Umbilical cord (tissue), 2 donors: ENCODE results near the gene DAPK1. TPM values are rescaled to one million over a fixed set of nuclear protein-coding genes. Genes with fewer than 3 reads are reported as not detected.
A peak's percentile ranks its signal among the peaks of the same experiment; 100 is the strongest.

Source experiments
- DNase-seq: peaks from one replicate; pipeline ENCODE4 v3.0.0-alpha.2; 2015; ENCODE audit warnings: low spot score
- total RNA-seq: library from RNA; depleted of rRNA; stranded (reverse); fragments of >200 nt; gene quantifications from one replicate; pipeline ENCODE4 v1.2.3, GENCODE V29; 2014; ENCODE audit warnings: low replicate concordance; ENCODE audit not compliant: insufficient read depth

Gene DAPK1
- total RNA-seq, 1 donor from 2014 or later = 77.0 TPM

DNA sequence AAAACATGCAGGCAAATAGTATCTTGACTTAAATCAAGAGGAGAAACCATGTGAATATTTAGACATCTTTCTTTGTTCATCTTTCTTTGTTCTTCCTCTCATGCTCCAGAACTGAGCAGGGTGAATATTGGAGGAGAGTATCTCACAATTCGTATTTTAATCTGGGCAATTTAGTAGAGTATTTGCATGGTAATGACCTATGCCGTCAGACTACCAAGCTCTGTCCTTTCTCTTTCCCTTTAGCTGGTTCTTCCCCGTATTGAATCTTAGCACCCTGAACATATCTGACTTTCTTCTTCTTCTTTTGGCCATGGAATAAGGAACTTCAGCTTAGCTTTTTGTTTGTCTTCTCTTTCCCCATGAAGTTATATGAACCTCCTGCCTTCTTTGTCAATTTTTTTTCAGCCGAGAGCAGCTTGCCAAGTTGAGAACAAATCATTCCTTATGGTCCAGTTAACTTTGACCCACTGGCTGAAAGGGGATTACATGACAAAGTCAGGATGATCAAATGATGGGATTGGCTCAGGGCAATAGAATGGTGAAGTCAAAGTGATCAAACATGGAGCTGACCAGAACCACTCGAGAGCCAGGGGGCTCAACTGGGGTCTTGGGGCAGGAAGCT, 95.8 kb downstream of the DAPK1 start:
- DNase-seq = no peak

DNA sequence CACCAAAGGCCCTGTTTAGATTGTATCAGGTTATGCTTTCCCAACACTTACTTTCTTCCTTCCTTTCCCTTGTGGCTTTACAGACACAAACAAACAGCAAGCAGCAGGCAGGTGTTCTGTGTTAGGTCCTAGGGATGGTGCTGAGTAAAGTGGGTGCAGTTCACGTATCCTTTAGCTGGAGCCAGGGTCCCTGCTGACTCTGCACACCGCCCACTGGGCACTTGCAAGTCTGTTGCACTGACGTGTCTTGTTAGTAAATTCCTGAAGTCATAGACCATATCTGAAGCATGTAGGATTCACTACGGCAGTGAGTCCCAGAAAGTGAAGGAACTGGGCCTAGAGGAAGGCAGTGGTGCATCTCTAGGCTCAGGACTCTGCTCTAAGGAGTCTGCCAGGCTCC, 96.5 kb downstream of the DAPK1 start:
- DNase-seq = peak; percentile 59

DNA sequence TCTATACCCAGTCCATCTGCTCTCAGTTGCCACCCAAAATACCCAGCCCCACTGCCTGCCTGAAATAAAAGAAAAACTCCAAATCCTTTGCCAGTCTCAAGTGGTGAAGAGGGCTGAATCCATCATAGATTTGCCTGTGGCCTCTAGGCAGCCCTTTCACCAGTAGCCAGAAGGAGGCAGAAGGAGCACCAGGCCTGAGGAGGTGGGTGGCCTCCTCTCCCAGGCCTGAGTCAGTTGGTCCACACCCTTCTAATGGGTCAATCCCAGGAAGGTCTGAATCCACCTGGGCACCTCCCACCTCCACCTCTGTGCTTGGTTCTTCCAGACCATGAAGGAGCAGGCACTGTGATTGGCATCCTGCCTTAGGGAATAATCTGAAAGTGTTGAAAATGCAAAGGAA, 97.0 kb downstream of the DAPK1 start:
- no peak for DNase-seq

DNA sequence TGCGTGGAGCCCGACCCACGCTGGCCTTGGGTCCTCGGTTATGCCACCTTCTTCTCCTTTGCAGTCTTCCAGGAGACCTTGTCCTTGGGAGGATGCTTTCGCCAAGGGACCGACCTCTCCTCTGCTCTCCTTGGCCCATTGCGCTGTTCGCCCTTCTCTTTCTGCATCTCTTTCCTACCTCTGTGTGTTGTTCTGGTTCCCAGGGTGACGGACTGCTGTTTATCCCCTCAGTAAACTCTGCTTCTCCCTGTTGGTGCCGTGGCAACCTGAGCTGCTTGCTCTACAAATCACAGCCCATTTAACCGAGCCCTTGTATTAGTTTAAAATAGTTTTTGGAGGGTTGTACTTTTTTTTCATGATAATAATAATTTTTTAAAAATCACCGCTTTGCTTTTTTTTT, 97.9 kb downstream of the DAPK1 start:
- no peak for DNase-seq

DNA sequence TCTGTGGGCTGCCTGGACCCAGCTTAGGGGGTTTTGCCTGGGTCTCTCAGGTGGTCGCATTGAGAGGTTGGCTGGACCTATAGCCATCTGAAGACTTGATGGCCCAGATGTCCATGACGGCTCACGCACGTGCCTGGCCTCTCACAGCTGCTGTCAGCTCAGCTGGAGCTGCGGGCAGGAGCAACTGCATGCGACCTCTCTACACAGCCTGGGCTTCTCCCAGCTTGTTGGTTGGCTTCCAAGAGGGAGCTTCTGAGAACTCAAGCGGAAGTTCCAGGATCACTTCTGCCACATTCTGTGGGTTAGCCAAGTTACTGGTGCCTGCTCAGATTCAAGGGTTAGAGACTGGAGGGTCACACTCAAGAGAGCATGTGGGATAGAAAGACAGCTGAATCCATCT, 99.2 kb downstream of the DAPK1 start:
- DNase-seq = peak; percentile 88

DNA sequence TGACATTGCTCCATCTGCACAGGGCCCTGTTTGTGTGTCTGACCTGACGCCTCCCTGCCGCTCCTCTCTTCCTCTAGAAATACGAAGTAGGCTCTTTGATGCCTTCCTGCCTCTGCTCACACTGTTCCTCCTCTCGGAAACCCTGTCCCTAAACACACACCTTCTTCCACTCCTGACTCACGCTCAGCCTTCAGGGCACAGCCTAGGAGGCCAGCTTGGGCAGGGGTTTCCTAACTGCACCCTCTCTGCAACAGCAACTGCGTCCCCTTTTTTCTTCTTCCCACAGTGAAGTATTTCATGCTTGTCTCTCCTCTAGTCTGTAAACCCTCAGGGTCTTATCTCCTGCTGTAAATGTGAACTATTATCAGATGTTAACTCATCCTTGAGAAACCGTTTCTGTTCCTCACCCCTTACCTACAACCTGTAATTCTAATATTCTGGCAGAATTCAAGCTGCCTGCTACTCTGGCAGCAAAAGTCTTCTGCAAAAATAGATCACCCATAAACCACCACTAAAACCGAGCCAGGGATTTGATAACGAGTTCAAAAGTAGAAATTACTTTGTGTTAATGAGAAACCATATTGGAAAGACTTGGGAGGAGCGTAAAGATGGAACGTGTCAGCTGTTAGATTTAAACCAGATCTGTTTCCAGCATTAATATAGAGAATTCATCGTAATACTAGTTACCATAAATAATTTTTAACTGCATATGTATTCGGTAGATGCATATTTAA, 100.2 kb downstream of the DAPK1 start:
- DNase-seq = peak; percentile 97

DNA sequence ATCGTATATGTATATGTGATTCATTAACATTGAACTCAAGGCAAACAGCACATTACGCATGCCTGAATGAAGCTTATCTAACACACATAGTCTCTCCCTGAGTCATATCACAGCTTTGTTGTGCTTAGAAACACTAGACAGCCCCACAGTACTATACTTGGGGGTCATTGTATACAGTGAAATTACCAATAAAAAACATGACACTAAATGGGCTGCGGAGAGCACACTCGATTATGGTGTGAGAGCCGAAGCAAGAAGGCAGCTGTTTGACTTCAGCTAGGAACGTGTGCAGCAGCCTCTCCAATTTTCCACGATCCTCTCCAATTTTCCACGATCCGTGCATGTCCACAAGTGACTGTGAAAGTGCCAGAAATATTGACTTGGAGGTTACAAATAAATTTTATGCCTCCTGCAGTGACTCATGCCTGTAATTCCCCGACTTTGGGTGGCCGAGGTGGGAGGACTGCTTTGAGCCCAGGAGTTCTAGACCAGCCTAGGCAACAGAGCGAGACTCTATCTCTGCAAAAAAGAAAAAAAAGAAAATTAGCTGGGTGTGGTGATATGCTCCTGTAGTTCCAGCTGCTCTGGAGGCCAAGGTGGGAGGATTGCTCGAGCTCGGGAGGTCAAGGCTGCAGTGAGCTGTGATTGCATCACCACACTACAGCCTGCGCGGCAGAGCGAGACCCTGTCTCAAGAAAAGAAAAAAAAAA, 102.4 kb downstream of the DAPK1 start:
- DNase-seq = peak; percentile 92

DNA sequence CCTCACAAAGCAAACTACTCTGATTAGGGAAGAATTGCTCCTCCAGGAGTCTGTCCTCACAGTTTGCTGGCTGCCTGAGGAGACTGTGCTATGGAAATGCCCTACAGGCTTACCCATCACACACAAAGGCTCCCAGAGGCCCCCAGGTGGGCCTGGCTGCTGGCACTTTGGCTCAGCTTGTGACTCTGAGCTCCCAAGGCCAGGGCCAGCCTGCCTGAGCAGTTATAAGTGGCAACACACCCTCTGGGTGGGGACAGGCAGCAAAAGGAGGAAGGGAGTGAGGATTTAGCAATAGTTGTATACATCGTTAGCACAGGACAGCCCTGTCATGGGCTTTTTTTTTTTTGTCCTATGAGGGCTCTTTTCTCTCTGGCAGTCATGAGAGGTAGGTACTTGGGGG, 103.5 kb downstream of the DAPK1 start:
- no peak for DNase-seq

DNA sequence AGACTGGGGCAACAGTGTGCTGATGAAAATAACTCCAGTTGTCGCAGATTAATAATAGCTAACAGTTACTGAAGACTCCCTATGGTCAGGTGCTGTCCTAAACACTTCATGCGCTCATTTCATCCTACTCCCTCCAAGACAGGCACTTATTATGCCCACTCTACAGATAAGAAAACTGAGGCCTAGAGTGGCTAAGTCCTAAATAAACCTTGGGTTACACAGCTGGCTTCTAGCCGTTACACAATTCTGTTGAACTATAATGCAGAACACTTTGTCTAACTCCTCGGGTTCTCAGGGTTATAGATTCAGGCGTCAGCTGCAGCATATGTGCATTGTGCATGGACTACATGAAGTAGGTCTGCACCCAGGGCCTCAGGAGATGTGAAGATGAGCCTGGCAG, 103.9 kb downstream of the DAPK1 start:
- no peak for DNase-seq

DNA sequence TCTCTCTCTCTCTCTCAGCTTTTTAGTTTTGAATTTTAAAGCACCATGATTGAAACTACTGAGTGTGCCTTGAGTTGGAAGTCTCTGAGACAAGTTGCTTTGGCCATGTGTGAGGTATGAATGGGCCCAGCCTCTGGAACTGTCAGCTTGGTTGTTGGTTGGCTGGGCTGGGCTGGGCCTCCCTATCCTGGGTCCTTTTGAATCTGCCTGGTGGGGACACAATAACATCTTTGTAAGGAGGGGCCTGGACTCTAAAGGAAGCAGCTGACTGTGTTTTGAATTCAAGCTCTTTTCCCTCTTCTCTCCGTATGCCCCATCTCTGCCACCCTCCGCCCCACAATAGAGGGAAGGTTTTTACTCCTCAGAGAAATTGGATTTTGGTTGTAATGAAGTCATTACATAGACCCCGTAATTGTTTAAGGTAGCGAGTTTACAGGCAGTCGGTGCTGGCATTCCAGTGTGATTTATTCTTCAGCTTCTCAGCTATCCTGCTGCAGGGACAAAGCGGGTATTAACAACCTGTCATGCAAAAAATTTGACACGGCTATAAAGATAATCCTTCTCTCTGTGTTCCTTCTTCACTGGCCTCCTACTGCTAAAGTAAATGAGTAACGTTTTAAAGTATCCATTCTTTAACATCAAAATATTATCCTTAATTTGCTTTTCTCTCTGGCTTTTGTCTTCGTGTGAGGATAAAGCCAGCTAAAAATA, 105.4 kb downstream of the DAPK1 start:
- DNase-seq = no peak

DNA sequence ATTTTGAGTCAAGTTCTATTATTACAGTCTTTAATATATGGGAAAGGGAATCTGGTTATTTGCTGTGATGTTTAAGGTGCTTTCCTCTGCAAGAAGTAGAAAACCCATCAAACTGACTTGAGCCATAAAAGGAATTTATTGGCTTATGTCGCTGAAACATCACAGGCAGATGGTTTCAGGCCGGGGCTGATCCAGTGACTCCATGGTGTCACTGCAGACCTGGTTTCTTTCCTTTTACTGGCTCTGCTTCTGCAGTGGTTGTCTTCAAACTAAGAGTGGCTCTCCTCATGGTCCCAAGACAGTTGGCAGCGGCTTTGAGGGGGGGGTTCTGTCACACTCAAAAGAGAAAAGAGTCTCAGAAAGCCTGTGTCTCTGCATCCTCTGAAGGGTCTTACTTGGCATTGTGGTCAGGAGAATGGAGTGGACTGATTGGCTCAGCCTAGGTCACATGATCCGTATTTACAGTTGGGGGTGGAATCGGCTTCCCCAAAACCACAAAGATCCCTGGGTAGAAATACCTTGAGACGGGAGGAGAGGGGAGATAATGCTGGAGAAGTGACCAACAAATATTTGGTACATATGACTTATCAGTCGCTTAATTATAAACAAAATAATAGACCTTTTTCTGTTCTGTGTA, 106.3 kb downstream of the DAPK1 start:
- DNase-seq = no peak

DNA sequence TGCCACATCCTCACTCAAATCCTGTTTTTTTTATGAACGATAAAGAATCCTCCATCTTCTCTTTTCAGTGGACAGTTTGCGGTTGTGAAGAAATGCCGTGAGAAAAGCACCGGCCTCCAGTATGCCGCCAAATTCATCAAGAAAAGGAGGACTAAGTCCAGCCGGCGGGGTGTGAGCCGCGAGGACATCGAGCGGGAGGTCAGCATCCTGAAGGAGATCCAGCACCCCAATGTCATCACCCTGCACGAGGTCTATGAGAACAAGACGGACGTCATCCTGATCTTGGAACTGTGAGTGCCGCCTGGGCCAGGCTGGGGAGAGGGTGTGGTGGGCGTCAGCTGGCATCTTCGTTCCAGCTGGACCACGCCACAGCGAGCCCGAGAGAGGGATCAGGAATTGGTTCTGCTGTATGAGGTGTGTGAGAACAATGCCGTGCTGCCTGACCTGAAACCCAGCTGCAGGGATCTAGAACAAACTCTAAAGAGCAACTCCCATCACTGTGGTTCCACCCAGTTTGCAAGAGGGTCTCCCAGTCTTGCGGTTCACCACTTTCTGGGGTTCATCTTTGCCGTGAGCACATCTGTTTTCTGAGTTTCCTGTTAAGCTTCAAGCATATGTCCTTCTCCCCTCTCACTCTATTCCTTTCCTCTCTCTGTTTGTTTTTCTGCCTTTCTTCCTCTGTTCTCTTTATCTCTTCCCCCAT, 107.4 kb downstream of the DAPK1 start:
- no peak for DNase-seq

DNA sequence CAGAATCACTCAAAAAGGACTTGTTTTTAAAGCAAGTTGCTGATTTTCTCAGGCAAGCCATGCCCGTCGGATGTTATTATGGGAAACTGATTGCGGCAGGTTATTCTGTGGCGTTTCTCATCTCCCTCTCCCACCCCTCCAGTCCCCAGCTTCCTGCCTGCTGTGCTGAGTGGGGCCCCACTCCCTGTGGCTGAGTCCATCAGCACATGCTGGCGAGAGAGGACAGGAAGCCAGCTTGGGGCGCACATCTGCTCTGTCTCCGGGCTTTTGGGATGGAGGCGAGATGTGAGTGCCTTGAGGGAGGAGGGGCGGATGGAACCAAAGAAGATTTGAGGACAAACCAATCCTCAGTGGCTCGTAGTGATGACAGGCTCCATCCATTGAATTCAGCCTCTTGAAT, 108.0 kb downstream of the DAPK1 start:
- DNase-seq = peak; percentile 52

DNA sequence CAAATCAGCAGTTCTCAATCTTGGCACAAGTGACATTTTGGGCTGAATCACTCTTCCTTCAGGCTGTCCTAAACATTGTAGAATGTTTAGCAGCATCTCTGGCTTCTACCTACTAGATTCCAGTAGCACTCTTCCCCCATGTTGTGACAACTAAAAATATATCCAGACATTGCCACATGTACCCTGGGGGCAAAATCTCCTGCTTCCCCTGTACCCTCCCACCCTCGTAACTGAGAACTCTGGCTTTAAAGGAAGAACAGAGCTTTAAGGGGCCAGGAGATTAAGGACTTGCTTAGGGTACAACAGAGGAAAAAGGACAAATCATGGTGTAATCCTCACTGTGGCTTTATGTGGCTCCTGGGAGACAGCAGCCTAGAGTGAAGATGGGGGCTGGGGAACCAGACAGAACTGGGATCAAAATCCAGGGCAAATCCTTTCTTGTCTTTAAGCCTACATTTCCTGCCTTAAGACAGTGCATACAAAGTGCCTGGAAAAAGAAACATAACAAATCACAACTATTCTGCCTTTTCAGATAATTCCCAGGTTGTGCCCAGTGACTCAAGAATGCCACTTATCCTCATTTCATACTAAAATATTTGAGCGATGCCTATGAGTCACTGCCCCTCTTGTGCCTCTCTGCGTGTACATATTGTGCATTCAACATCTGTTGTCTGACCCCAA, 109.3 kb downstream of the DAPK1 start:
- DNase-seq = peak; percentile 82

DNA sequence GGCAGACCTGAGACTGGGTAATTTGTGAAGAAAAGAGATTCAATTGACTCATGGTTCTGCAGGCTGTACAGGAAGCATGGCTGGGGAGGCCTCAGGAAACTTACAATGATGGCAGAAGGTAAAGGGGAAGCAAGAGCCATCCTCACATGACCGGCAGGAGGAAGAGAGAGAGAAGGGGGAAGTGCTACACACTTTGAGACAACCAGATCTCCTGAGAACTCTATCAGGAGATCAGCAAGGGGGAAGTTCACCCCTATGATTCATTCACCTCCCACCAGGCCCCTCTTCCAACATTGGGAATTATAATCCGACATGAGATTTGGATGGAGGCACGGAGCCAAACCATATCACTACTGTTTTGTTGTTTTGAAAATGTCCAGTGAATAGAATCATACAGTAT, 110.2 kb downstream of the DAPK1 start:
- peak; percentile 42 for DNase-seq

DNA sequence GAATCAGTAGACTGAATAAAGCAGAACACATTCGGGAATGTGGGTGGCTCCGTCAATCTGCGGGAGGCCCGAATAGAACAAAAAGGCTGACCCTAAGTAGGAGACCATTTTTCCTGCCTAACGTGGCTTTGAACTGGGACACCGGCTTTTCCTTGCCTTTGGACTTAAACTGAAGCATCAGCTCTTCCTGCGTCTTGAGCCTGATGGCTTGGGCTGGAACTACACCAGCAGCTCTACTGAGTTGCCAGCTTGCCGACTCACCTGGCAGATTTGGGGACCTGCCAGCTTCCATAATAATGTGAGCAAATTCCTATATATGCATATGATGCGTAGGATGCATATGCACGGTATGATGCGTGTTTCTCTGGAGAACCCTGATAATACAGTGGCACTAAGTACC, 111.3 kb downstream of the DAPK1 start:
- DNase-seq = no peak

DNA sequence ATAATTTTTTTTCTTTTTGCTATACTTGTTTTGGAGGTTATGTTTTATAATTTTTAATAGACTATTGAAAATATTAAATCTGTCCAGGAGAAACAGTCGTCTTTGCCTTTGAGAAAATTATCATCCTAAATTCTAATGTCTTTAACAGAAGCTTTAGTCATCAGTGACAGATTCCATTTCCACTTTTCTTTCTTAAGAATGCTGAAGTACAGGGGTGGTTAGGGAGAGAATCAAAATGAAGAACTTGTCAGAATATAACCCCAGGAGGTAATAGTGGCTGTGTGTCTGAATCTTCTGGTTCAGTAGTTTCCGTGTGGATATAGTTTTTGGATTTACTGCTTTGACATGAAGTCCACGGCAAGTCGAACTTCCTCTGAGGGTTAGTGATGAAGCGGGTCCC, 111.8 kb downstream of the DAPK1 start:
- no peak for DNase-seq

DNA sequence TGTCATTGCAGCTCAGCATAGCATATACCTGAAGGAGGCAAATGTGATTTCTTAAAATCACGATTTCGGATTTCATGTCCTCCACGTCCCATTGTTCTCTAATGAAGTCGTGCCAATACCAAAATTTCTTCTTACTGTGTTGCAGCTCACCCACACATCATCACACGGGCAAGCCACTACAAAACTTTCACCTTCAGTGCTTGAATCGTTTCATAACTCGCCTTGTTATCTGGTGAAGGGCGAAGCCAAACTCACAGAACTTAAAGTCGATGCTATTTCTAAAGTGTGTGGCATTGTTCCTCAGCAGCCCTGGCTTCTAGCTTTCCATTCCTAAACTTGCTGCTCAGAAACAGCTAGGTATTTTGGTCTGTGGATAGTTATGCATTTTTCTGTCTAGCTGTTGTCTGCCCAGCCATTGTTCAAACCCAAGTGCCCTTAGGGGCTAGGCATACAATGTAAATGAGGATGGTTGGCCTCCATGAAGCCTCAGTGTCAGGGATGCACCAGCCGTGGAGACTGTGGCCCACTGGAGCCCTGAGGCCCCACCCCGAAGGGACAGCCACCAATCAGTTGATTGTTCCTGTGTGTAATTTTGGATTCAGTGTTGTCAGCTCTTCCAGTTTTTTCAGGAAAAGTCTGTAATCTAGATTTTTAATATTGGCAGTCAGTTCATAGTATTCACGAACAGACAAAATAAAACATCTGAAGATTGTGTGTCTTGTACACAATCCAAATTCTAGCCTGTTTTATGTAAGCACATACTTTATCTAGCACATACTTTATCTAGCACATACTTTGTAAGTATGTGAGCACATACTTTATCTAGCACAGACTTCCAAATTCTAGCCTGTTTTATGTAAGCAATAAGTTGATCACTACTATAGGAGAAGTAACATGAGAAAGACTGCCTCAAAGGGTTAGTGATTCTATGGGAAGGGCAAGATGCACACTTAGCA, 112.8 kb downstream of the DAPK1 start:
- DNase-seq = peak; percentile 82

DNA sequence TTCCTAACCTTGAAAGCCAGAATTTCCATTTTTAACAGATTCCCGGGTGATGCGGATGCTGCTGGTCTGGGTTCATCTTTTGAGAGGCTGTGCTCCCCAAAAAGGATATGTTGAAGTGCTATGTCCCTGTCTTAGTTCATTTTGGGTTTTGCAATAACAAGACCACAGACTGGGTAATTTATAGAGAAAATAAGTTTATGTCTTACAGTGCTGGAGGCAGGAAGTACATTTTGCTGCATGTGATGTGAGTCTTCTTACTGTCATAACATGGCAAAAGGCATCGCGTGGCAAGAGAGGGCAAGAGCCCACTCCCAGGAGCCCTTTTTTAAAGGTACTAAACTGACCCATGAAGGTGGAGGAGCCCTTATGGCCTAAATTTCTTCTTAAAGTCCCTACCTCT, 114.1 kb downstream of the DAPK1 start:
- no peak for DNase-seq
